ENCODE results near the gene CD52. TPM values are rescaled to one million over a fixed set of nuclear protein-coding genes. Genes with fewer than 3 reads are reported as not detected.

CD52 gene
- total and polyA plus RNA-seq, 2 of the 13 experiments (the other 11 are each of a cell fraction or from before 2014, with no cell fraction given), result 0.32 TPM; not detected in 1

DNA sequence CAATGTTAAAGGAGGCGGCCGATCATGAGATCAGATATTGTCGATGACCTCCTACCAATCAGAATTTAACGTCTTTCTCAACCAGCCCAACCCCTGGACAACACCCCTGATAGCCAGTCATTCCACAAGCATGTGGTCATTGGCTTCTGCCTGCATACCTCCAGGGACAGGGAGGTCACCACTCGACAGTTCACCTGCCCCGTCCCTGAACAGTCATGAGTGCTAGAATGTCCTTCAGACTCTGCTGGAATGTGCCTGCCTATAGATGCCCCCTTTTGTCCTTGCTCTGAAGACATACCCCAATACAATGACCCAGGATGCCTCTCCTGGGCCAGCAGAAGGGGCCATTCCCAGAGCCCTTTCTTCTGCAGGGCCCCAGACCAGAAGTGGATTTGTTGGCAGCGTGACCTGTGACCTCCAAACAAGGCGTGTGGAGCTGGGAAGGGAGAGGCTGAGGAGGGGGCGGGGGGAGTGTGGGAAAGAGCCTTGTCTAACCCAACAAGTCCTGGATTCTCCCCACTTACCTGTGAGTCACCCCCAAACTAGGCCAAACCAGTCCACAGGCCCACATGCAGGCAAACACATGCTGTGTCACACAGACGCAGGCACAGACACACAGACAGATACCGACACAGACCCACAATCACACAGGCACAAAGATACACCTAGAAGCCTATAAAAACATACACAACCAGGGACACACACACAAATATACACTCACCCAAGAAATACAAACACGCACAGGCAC lies 34.0 kb downstream of the CD52 start (continued):
- TF ChIP-seq SMAD1 (CRISPR knock-in tag; IDR thresholded peaks at IDR 0.05; ENCODE audit: borderline replicate concordance, low read depth), result no peak
- TF ChIP-seq ZNF577 (CRISPR knock-in tag; IDR thresholded peaks at IDR 0.05; ENCODE audit: borderline replicate concordance, low read depth), result no peak
- TF ChIP-seq FOXC1 (CRISPR knock-in tag; IDR thresholded peaks at IDR 0.05; ENCODE audit: borderline replicate concordance), result no peak
- TF ChIP-seq RCOR2 (CRISPR knock-in tag; IDR thresholded peaks at IDR 0.05), result no peak
- TF ChIP-seq, protein P1, sequence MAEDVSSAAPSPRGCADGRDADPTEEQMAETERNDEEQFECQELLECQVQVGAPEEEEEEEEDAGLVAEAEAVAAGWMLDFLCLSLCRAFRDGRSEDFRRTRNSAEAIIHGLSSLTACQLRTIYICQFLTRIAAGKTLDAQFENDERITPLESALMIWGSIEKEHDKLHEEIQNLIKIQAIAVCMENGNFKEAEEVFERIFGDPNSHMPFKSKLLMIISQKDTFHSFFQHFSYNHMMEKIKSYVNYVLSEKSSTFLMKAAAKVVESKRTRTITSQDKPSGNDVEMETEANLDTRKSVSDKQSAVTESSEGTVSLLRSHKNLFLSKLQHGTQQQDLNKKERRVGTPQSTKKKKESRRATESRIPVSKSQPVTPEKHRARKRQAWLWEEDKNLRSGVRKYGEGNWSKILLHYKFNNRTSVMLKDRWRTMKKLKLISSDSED (CRISPR knock-in tag; IDR thresholded peaks at IDR 0.05), result no peak
- TF ChIP-seq HOXD1 (CRISPR knock-in tag; IDR thresholded peaks at IDR 0.05), result no peak
- peak; percentile 96 for TF ChIP-seq JUND (CRISPR knock-in tag; IDR thresholded peaks at IDR 0.05)
- TF ChIP-seq, protein P2, sequence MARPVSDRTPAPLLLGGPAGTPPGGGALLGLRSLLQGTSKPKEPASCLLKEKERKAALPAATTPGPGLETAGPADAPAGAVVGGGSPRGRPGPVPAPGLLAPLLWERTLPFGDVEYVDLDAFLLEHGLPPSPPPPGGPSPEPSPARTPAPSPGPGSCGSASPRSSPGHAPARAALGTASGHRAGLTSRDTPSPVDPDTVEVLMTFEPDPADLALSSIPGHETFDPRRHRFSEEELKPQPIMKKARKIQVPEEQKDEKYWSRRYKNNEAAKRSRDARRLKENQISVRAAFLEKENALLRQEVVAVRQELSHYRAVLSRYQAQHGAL (CRISPR knock-in tag; IDR thresholded peaks at IDR 0.05; ENCODE audit: not compliant biosample characterization), result no peak
- peak; percentile 73 for TF ChIP-seq PPARG (CRISPR knock-in tag; conservative IDR thresholded peaks at IDR 0.05)
- TF ChIP-seq, protein P3, sequence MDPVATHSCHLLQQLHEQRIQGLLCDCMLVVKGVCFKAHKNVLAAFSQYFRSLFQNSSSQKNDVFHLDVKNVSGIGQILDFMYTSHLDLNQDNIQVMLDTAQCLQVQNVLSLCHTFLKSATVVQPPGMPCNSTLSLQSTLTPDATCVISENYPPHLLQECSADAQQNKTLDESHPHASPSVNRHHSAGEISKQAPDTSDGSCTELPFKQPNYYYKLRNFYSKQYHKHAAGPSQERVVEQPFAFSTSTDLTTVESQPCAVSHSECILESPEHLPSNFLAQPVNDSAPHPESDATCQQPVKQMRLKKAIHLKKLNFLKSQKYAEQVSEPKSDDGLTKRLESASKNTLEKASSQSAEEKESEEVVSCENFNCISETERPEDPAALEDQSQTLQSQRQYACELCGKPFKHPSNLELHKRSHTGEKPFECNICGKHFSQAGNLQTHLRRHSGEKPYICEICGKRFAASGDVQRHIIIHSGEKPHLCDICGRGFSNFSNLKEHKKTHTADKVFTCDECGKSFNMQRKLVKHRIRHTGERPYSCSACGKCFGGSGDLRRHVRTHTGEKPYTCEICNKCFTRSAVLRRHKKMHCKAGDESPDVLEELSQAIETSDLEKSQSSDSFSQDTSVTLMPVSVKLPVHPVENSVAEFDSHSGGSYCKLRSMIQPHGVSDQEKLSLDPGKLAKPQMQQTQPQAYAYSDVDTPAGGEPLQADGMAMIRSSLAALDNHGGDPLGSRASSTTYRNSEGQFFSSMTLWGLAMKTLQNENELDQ (CRISPR knock-in tag; IDR thresholded peaks at IDR 0.05; ENCODE audit: borderline replicate concordance), result no peak
- TF ChIP-seq ZNF546 (CRISPR knock-in tag; conservative IDR thresholded peaks at IDR 0.05), result no peak
- TF ChIP-seq ZNF275 (CRISPR knock-in tag; IDR thresholded peaks at IDR 0.05; ENCODE audit: borderline replicate concordance), result no peak
- TF ChIP-seq ZFP82 (CRISPR knock-in tag; IDR thresholded peaks at IDR 0.05; ENCODE audit: borderline replicate concordance), result no peak
- TF ChIP-seq ZZZ3 (CRISPR knock-in tag; IDR thresholded peaks at IDR 0.05; ENCODE audit: borderline replicate concordance), result no peak
- TF ChIP-seq POGZ (CRISPR knock-in tag; IDR thresholded peaks at IDR 0.05), result peak; percentile 22; the same call in 1 of the 2 replicates
- TF ChIP-seq KDM4B (CRISPR knock-in tag; IDR thresholded peaks at IDR 0.05), result peak; percentile 55; the same call in 1 of the 2 replicates
- TF ChIP-seq, protein P4, sequence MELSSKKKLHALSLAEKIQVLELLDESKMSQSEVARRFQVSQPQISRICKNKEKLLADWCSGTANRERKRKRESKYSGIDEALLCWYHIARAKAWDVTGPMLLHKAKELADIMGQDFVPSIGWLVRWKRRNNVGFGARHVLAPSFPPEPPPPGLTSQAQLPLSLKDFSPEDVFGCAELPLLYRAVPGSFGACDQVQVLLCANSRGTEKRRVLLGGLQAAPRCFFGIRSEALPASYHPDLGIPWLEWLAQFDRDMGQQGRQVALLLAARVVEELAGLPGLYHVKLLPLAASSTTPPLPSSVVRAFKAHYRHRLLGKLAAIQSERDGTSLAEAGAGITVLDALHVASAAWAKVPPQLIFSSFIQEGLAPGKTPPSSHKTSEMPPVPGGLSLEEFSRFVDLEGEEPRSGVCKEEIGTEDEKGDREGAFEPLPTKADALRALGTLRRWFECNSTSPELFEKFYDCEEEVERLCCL (CRISPR knock-in tag; IDR thresholded peaks at IDR 0.05; ENCODE audit: borderline replicate concordance), result no peak
- TF ChIP-seq NR2F2 (IDR thresholded peaks at IDR 0.05; ENCODE audit: borderline replicate concordance, low read depth), result peak; percentile 32
- 0 out of 2 replicates have a peak, but pooled peaks have one; percentile 42 for TF ChIP-seq CREB1 (IDR thresholded peaks at IDR 0.05)
- peak; percentile 69 for TF ChIP-seq CREB1 (CRISPR knock-in tag; IDR thresholded peaks at IDR 0.05)
- TF ChIP-seq, protein P5, sequence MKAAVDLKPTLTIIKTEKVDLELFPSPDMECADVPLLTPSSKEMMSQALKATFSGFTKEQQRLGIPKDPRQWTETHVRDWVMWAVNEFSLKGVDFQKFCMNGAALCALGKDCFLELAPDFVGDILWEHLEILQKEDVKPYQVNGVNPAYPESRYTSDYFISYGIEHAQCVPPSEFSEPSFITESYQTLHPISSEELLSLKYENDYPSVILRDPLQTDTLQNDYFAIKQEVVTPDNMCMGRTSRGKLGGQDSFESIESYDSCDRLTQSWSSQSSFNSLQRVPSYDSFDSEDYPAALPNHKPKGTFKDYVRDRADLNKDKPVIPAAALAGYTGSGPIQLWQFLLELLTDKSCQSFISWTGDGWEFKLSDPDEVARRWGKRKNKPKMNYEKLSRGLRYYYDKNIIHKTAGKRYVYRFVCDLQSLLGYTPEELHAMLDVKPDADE (CRISPR knock-in tag; IDR thresholded peaks at IDR 0.05), result no peak

Data from HepG2 (cell line).